Middle frontal gyrus (tissue), 1 donor: ENCODE measurements around the gene SLC6A1.
"Not testable (repeated sequence)": the region's sequence is repeated elsewhere in the genome, so short reads cannot be mapped to it uniquely, and the experiment has no call there.

Source experiments
- DNase-seq: peaks from one replicate; pipeline ENCODE4 v3.0.0-alpha.2; 2015; ENCODE audit warnings: low spot score; ENCODE audit errors: extremely low spot score

The SLC6A1 gene

DNA sequence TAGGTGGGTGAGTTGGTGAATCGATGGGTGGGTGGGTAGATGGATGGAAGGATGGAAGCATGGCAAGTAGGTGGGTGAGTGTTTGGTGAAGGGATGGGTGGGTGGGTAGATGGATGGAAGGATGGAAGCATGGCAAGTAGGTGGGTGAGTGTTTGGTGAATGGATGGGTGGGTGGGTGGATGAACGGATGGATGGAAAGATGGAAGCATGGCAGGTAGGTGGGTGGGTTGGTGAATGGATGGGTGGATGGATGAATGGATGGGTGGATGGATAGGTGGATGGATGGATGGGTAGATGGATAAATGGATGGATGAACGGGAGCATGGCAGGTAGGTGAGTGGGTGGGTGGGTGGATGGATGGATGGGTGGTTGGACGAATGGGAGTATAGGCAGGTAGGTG is 65.1 kb downstream of the SLC6A1 start:
- no peak for DNase-seq

DNA sequence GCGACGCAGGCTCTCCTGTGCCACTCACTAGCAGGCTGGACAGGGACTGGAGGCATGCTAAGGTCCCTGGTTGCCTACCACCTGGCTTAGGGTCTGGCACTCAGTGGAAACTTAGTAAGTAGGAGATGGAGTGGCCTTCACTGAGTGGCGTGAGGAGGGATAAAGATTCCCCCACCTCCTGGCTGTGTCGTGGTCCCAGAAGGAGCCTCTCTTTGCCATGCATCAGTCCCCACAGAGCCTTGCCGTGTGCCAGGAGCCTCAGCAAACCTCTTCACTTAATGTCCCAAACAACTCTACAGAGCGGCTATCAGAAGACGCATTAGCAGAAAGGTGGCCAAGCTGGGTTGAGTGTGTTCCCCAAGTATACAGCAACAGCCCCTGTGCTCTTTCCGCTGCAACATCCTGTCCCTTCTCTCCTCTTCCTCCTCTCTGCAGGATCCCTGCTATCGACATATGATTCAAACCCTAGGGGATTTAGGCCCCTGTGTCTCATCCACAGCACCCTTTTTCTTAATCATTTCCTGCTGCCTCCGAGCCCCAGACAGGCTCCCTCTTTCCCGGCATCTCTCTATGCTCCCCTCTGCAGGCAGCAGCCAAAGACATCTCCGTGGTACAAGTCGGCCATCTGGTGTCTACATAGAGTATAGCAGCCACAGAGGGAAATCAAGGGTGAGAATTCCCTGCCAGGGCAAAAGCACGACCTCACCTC is 66.7 kb downstream of the SLC6A1 start:
- peak; percentile 60 for DNase-seq

DNA sequence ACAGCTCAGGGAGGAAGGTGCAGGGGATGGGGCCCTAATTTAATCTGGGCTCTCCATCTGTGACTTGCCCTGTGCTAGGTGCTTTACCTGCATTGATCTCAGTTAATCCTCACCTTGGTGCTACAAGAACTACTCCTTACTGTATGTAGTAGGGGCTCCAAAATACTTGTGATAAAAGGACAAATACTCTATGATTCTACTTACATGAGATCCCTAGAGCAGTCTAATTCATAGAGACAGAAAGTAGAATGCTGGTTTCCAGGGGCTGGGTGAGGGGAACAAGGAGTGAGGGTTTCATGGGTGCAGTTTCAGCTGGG is 67.2 kb downstream of the SLC6A1 start:
- no peak for DNase-seq

DNA sequence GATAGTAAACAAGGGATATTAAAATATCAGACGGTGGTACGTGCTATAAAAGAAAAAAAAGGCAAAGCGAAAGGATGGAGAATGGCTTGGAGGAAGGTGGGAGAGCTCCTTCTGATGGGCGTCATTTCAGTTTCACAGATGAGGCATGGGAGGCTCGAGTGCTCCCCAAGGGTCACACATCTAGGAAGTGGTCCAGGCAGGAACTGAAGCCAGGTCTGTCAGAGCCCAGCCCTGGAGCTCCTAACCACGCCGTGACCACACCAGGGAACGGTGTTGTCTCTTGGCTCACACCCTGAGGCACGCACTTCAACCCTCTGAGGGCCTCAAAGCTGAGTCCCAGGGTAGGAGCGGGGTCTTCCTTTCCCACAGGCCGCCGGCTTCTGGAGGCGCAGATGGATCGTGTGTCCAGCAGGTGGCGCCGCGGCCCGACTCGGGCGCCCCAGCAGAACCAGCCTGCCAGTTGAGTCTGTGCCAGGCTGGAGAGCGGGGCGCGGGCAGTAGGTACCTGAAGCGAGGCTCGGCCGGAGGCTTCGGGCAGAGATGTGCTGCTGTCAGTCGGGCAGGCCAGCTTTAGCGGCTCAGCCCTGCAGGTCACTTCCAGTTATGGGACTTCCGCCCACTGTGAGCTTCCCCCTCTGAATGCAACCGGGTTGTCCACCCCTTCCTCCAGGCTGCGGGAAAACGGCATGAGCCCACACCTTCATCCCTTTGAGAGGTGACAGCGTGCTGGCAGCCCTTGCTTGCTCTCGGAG is 68.1 kb downstream of the SLC6A1 start:
- DNase-seq: peak; percentile 22

DNA sequence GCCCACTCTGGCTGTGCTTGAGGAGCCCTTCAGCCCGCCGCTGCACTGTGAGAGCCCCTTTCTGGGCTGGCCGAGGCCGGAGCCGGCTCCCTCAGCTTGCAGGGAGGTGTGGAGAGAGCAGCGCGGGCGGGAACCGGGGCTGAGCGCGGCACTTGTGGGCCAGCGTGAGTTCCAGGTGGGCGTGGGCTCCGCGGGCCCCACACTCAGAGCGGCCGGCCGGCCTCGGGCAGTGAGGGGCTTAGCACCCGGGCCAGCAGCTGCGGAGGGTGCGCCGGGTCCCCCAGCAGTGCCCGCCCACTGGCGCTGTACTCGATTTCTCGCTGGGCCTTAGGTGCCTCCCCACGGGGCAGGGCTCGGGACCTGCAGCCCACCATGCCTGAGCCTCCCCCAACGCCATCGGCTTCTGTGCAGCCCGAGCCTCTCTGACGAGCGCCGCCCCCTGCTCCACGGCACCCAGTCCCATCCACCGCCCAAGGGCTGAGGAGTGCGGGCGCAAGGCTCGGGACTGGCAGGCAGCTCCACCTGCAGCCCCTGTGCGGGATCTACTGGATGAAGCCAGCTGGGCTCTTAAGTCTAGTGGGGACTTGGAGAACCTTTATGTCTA is 68.8 kb downstream of the SLC6A1 start:
- DNase-seq: not testable (repeated sequence)

DNA sequence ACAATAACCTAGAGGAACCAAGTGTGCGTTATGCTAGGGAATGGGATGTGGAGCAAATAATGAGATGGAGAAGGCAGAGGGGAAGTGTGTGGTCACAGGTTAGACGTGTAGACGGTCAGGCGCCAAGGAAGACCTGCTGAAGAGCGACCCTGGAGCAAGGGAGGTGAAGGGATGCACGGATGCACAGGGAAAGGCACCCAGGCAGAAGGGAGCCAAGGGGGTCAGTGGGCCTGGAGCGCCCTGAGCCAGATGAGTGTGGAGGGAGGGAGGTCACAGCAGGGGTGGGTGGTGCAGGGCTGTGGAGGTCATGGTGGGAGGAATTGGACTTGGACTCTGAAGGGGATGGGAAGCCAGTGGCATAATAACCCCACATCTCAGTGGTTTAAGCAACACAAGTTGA is 70.2 kb downstream of the SLC6A1 start:
- no peak for DNase-seq

DNA sequence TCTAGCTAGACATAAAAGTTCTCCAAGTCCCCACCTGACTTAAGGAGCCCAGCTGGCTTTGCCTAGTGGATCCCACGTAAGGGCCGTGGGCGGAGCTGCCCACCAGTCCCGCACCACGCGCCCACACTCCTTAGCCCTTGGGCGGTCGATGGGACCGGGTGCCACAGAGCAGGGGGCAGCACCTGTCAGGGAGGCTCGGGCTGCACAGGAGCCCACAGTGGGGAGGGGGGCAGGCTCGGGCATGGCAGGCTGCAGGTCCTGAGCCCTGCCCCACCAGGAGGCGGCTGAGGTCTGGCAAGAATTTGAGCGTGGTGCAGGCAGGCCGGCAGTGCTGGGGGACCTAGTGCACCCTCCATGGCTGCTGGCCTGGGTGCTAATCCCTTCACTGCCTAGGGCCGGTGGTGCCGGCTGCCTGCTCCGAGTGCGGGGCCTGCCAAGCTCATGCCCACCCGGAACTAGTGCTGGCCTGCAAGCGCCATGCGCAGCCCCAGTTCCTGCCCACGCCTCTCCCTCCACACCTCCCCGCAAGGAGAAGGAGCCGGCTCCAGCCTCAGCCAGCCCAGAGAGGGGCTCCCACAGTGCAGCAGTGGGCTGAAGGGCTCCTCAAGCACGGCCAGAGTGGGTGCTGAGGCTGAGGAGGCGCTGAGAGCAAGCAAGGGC is 78.7 kb downstream of the SLC6A1 start:
- DNase-seq: no peak

DNA sequence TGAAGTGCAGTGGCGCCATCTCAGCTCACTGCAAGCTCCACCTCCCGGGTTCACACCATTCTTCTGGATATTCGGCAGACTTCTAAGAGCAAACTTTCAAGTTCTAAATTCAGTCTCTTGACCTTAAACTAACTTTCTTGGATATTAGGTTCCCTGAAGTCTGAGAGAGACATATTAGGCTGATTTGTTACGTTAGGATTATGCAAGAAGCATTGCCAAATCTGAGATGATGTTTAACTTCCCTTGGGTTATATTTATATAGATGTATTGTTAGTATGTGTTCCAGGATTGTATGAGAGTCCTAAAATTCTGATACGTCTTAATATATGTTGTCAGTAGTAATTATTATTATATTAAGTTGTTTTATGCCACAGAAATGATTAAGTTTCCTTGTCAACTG is 80.1 kb downstream of the SLC6A1 start:
- no peak for DNase-seq

DNA sequence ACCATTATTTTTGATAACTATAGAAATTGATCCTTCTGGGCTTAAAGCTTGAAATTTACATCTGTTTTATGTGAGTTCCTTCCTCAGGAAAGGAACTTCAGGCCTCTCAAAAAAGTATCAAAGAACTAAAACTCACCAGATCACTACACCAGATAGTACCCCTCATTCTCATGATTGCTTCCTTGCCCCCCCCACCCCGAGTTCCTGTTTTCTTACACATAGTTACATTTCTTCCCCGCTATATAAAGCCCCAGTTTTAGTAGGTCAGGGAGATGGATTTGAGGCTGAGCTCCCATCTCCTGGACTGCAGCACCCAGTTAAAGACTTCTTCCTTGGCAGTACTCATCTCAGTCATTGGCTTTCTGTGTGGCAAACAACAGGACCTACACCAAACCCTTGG is 81.5 kb downstream of the SLC6A1 start:
- no peak for DNase-seq

DNA sequence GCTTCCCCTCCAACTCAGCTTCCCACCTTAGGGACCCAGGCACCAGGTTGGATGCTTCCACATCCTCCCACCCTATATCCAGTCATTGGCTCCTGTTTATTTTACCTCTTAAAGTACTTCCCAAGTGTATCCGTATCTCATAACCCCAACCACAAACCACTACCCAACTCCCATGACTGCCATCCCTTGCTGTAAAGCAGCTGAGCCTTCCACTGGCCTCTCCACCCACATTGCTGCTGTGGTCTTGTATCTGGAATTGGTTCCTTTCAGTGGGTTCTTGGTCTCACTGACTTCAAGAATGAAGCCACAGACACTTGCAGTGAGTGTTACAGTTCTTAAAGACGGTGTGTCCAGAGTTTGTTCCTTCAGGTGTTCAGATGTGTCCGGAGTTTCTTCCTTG is 81.9 kb downstream of the SLC6A1 start:
- DNase-seq: no peak

DNA sequence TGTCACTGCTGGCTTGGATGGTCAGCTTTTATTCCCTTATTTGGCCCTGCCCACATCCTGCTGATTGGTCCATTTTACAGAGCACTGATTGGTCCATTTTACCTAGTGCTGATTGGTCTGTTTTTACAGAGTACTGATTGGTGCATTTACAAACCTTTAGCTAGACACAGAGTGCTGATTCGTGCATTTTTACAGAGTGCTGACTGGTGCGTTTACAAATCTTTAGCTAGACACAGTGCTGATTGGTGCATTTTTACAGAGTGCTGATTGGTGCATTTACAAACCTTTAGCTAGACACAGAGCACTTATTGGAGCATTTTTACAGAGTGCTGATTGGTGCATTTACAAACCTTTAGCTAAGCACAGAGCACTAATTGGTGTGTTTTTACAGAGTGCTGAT is 82.6 kb downstream of the SLC6A1 start:
- DNase-seq: not testable (repeated sequence)

DNA sequence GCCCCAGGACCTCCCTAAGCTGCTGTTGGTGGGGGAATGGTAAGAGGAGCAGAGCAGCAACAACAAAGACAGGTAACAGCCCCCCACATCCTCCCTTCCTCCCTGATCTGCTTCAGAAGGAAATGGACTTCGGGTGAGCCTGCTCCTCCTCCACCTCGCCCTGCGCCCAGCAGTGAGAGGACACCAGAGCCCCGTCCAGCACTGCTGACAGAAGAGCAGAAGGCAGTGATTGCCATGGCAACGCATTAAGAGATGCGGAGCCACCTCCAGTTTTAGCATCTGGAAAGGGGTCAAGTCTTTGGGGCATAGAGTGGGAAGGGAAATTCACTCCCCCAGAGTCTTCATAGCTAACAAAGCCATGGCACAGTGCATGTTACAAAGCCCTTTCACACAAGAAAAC is 84.2 kb downstream of the SLC6A1 start:
- no peak for DNase-seq

DNA sequence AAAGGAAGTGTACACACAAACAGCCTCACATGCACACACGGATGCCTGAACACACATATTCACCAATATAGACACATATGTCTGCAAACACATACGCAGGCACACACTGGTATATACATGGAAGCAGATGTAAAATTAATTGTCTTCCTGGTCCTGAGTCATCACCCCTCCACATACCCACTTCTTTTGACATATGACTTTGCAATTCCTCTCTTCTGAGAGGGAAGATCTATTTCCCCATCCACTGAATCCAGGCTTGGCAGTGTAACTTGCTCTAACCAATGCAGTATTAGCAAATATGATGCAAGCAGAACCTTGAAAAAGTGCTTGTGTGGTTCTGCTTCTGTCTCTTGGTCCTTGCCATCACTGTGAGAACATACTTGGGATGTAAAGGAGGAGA is 84.9 kb downstream of the SLC6A1 start:
- no peak for DNase-seq

DNA sequence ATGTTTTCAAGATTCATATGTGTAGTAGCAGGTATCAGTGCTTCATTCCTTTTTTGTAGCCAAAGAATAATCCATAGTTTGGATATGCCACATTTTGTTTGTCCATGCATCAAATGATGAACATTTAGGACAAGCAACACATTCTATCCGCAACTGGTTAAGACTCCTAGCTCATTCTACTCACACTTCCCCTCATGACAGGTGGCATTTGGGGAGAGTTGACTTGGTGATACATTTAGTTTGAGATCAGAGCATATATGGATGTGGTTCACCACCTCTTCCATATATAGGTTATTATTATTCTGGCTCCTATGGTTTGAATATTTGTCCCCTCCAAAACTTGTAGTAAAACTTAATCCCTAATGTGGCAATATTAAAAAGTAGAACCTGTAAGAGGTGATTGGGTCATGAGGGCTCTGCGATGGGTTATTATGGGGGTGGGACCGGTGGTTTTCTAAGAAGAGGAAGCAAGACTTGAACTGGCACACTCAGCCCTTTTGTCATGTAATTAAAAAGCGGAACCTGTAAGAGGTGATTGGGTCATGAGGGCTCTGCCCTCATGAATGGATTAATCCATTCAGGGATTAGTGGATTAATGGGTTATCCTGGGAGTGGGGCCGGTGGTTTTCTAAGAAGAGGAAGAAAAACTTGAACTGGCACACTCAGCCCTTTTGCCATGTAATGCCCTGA is 86.4 kb downstream of the SLC6A1 start:
- no peak for DNase-seq

DNA sequence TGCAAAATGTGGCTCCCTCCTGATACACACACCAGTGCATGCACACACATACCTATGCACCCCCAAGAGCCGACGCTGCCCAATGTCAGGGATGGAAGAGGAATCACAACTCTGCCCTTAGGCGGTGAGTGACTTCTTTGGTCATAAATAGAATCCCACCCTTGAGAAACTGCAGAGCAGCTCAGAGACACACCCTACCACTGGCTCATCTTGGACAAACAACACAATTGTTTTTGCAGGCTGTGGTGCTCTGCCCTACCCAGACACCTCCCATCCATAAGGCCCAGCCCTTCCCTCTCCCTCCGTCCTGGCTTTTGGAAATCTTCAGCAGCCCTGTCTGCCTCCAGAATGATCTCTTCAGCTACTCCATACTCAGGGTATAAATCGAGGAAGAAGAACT is 87.9 kb downstream of the SLC6A1 start:
- DNase-seq: no peak

DNA sequence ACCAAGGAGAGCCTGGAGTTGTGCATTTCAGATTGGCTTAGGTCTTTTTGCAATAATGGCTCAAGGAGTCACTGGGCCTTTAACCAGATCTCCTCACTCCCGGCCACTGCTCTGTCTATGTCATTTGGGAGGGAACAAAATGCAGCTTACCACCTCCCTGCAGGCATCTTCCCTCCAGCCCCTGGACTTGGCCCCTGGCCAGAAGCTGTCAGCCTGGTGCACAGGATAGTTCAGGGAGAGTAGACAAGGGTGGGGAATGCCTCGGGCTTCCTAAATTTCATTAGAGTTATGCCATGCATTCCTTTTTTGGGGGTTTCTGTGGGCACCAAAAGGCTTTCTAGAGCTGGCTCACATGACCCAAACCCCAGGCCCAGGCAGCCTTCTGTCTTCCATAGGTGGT is 91.5 kb downstream of the SLC6A1 start:
- DNase-seq: no peak

DNA sequence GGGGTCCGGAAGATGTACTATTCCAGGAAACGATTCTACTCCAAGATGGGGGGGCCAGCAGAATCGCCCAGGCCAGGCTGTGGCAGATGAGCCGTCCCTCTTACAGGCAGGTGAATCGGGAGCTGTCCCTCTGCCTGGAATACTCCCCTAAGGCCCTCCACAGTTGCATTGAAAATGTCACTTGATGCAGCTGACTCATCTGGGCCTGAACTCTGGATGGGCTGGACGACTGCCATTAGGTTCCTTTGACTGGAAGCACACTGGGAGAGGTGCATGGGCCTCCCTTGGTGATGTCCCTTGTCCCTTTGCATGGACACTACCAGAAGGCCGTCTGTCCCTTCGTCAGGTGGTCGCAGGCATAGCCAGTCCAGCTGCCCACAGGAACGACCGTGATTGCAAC is 92.1 kb downstream of the SLC6A1 start:
- DNase-seq: no peak

DNA sequence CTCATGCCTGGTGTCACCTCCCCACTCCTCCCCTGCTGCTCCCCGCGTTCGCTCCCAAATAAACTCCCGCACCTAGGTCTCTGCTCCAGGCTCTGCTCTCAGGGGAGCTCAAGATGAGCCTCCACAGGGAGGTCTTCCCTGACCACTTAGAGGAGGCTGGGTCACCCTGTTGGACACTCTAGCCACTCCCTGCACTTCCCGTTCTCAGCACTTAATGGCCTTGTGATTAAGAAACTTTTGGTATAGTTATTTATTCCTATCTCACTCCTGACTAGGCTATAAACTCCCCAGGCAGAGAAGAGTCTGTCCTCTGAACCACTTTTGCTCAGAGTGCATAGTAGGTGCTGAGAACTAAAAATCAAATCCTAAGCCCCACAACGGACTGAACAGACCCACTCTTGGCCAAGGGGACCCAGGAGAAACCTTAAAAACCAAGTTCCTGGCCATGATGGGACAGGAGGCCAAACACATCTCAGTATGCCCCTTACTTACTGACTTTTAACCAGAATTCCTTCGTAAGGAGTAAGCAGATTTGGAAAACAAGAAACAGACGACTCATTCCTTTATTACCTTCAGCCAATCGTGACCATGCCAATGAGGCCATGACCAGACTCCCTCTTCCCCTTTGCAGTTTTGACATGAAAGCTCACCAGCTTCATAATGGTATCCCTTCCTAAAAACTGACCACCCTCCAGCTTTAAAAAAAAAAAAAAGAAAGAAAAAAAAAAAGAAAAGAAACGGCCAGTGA is 92.7 kb downstream of the SLC6A1 start:
- DNase-seq: no peak

DNA sequence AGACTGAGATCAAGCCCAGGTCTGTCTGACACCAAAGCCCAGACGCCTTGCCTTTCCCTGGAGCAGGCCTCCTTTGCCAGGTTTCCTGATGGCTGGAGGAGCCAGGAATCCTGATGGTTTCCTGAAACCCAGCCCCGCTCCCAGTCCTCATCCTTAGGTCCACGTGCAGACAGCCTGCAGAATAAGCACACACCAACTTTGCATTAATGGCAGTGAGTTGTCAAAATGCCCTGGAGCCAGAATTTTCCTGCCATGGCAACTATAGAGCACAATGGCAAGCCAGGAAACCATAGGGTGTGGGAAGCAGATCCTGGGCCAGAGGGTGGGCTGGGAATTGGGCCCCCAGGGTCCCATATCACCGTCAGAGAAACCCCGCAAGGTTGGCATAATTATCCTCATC is 94.3 kb downstream of the SLC6A1 start:
- DNase-seq: no peak

DNA sequence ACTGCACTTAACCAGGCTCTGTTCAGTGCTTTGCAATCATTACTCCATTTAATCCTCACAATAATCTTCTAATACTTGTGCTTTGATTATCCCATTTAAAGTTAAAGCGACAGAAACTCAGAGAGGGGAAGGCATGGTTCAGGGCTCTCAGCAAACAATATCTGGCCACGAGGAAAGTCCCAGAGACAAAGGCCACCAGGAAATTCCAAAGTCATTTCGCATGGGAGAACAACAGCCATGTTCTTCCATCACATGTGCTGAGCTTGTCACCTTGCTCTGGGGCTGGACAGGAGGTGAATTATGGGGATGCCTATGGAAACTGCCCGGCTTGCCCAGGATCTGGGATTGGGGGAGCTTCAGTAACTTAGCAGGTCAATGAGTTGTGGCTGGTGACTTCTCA is 95.5 kb downstream of the SLC6A1 start:
- DNase-seq: no peak

DNA sequence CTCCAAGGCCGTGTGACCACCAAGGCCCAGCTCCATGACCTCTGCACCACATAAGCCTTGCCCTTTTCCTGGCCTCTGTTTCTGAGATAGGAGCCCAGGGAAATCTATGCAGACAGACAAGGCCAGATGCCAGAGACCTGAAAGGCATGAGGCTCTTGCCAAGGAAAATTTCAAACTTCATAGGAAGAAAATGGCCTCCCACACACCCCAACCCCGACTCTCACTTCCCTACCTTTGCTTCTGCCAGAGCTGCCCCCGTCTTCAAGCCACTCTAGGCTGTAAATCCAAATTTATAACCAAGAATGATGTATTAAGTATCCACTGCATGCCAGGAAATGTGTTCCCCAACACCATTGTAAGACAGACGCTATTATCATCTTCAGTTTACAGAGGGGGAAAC is 96.3 kb downstream of the SLC6A1 start:
- no peak for DNase-seq
